Astrocyte (in vitro differentiated cells and primary cell): ENCODE data around the gene HIRA. TPM values are rescaled to one million over a fixed set of nuclear protein-coding genes. Genes with fewer than 3 reads are reported as not detected.

Experiments
- DNase-seq: peaks from one replicate; pipeline ENCODE4 v3.0.0-alpha.2; 2010; ENCODE audit warnings: low read depth
- FAIRE-seq: peaks from 2 replicates; lab custom pipeline; 2011; peaks lifted over from hg19 to GRCh38; lab: Jason Lieb, UNC
- H2AFZ ChIP-seq: 2 replicates; pipeline ENCODE4 v1.6.0; 2012; ENCODE audit warnings: low read depth, low read length, inconsistent platforms
- H3K27ac ChIP-seq: 2 replicates; pipeline ENCODE4 v1.5.1; 2011; ENCODE audit warnings: low read depth, low read length, inconsistent platforms
- H3K27me3 ChIP-seq: 2 replicates; pipeline ENCODE4 v1.6.0; 2011; ENCODE audit warnings: low read length, inconsistent platforms; ENCODE audit not compliant: insufficient read depth
- H3K36me3 ChIP-seq: 2 replicates; pipeline ENCODE4 v1.5.1; 2011; ENCODE audit warnings: low read length, inconsistent platforms; ENCODE audit not compliant: insufficient read depth
- H3K4me1 ChIP-seq: 2 replicates; pipeline ENCODE4 v1.5.1; 2011; ENCODE audit warnings: low read length, inconsistent platforms; ENCODE audit not compliant: insufficient read depth
- H3K4me2 ChIP-seq: 2 replicates; pipeline ENCODE4 v1.6.0; 2012; ENCODE audit warnings: low read length, inconsistent platforms
- H3K4me3 ChIP-seq: 2 replicates; pipeline ENCODE4 v1.5.1; 2011; ENCODE audit warnings: low read depth, mild to moderate bottlenecking, low read length, inconsistent platforms; ENCODE audit not compliant: insufficient read depth
- H3K79me2 ChIP-seq: 2 replicates; pipeline ENCODE4 v1.6.0; 2012; ENCODE audit warnings: mild to moderate bottlenecking, low read length, inconsistent platforms; ENCODE audit not compliant: insufficient read depth
- H3K9ac ChIP-seq: 2 replicates; pipeline ENCODE4 v1.6.0; 2012; ENCODE audit warnings: mild to moderate bottlenecking, low read length, inconsistent platforms
- H3K9me3 ChIP-seq: 2 replicates; pipeline ENCODE4 v1.5.1; 2012; ENCODE audit warnings: low read depth, mild to moderate bottlenecking, low read length, inconsistent platforms; ENCODE audit not compliant: insufficient read depth
- H4K20me1 ChIP-seq: 2 replicates; pipeline ENCODE4 v1.6.0; 2012; ENCODE audit warnings: low read length, inconsistent platforms; ENCODE audit not compliant: insufficient read depth
- H3K27ac Mint-ChIP-seq: one replicate; pipeline ENCODE4 v1.8.0; 2021; ENCODE audit warnings: mild to moderate bottlenecking, mixed read lengths; ENCODE audit not compliant: unreplicated experiment
- H3K27me3 Mint-ChIP-seq: one replicate; pipeline ENCODE4 v1.8.0; 2021; ENCODE audit warnings: low read depth, mixed read lengths; ENCODE audit not compliant: unreplicated experiment
- H3K36me3 Mint-ChIP-seq: one replicate; pipeline ENCODE4 v1.8.0; 2021; ENCODE audit warnings: low read depth, mixed read lengths; ENCODE audit not compliant: unreplicated experiment
- H3K4me1 Mint-ChIP-seq: one replicate; pipeline ENCODE4 v1.8.0; 2021; ENCODE audit warnings: low read depth, mixed read lengths; ENCODE audit not compliant: unreplicated experiment
- H3K4me3 Mint-ChIP-seq: one replicate; pipeline ENCODE4 v1.8.0; 2021; ENCODE audit warnings: mild to moderate bottlenecking, moderate library complexity, mixed read lengths; ENCODE audit not compliant: unreplicated experiment
- H3K9me3 Mint-ChIP-seq: one replicate; pipeline ENCODE4 v1.8.0; 2021; ENCODE audit warnings: mild to moderate bottlenecking, mixed read lengths; ENCODE audit not compliant: unreplicated experiment
- CTCF ChIP-seq: IDR thresholded peaks from 2 replicates; pipeline ENCODE4 v1.5.1; 2011; ENCODE audit warnings: low read depth, mild to moderate bottlenecking, inconsistent platforms, low read length, moderate library complexity; ENCODE audit not compliant: insufficient read depth
- EZH2 ChIP-seq: IDR thresholded peaks from 2 replicates; pipeline ENCODE4 v1.6.1; 2012; ENCODE audit warnings: mild to moderate bottlenecking, low read length, inconsistent platforms; ENCODE audit not compliant: insufficient read depth
- total RNA-seq: library from RNA; stranded (reverse); gene quantifications from 2 replicates; pipeline ENCODE4 v1.2.1, GENCODE V29; 2021

HIRA gene
- total RNA-seq, 1 donor from 2014 or later = 31.1 TPM

- Mint-ChIP-seq H3K27me3 (no peaks in the 10 kb centered on the region), H3K27ac (no peak overlapping the region), H3K36me3 (peaks cover 30% of the 10 kb centered on the region), H3K4me3 (no peak overlapping the region), H3K4me1 (no peaks in the 10 kb centered on the region), H3K9me3 (no peaks in the 10 kb centered on the region)
- Histone ChIP-seq H3K27ac (no peak overlapping the region), H3K79me2 (no peaks in the 10 kb centered on the region), H3K27me3 (no peaks in the 10 kb centered on the region), H3K9ac (no peak overlapping the region), H3K4me2 (no peak overlapping the region), H3K36me3 (peaks cover 47% of the 10 kb centered on the region), H2AFZ (no peak overlapping the region), H3K4me1 (no peaks in the 10 kb centered on the region), H4K20me1 (peaks cover 3% of the 10 kb centered on the region), H3K4me3 (no peak overlapping the region), H3K9me3 (no peaks in the 10 kb centered on the region)
- no peak for FAIRE-seq
- no peak for DNase-seq
- TF ChIP-seq EZH2 = no peak
Observed at GRCh38 chr22:19361501-19362103, 69.9 kb downstream of the HIRA start.

DNA sequence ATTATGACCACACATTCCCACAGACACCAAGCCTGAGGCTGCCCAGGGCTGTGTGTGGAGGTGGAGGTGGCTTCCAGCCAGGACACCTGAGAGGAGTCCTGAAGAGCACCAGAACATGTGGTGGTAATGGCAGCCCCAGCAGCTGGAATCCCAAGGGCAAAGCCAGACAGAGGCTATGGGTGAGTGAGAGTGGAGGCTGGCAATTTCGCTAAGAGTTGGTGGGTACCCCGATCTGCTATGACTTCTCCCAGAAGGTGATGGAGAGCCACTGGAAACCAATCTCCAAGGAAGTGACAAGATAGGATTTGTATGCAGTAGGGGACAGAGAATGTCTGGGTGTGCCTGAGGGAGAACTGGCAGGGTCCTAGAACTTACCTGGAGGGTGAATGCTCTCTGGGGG lies 70.7 kb downstream of the HIRA start:
- H2AFZ ChIP-seq = no peak overlapping the region
- no peaks in the 10 kb centered on the region for H3K9me3 ChIP-seq
- H4K20me1 ChIP-seq = peaks cover 3% of the 10 kb centered on the region
- no peak overlapping the region for H3K9ac ChIP-seq
- Mint-ChIP-seq H3K4me3 (no peak overlapping the region), H3K27me3 (no peaks in the 10 kb centered on the region), H3K27ac (no peak overlapping the region), H3K9me3 (no peaks in the 10 kb centered on the region), H3K4me1 (no peaks in the 10 kb centered on the region), H3K36me3 (peaks cover 27% of the 10 kb centered on the region)
- no peak overlapping the region for H3K4me3 ChIP-seq
- no peak for FAIRE-seq
- no peaks in the 10 kb centered on the region for H3K4me1 ChIP-seq
- no peak overlapping the region for H3K27ac ChIP-seq
- H3K36me3 ChIP-seq = peaks cover 43% of the 10 kb centered on the region
- DNase-seq = no peak
- H3K4me2 ChIP-seq = no peak overlapping the region
- no peaks in the 10 kb centered on the region for H3K27me3 ChIP-seq
- TF ChIP-seq CTCF (no peak), EZH2 (no peak)
- no peaks in the 10 kb centered on the region for H3K79me2 ChIP-seq

DNA sequence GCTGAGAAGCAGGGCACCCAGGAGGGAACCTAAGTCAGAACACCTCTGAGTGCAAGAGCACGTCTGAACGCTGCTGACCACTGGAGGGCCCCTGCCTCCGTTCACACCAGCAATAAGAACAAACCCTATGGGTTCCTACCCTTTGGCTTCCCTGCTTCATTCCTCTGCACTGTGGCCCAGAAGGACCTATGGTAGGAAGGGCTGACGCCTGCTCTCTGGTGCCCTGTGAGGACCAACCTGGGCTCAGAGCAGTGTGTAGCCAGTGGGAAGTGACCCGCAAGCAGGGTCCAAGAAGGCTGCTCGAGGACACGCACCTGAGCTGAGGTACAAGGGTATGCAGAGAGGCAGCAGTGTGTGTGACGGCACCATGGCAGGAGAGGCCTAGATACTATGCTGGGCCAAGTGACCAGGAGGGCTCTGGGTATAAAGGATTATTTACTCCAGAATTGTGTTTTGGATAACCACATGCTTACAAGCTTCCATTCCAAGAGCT lies 71.2 kb downstream of the HIRA start:
- Mint-ChIP-seq H3K9me3 (no peaks in the 10 kb centered on the region), H3K27ac (no peak overlapping the region), H3K36me3 (peaks cover 27% of the 10 kb centered on the region), H3K4me3 (no peak overlapping the region), H3K4me1 (no peaks in the 10 kb centered on the region), H3K27me3 (no peaks in the 10 kb centered on the region)
- H4K20me1 ChIP-seq = peaks cover 6% of the 10 kb centered on the region
- no peak overlapping the region for H3K27ac ChIP-seq
- no peak overlapping the region for H3K4me3 ChIP-seq
- H3K9ac ChIP-seq = no peak overlapping the region
- TF ChIP-seq CTCF (no peak), EZH2 (no peak)
- no peaks in the 10 kb centered on the region for H3K9me3 ChIP-seq
- H3K4me1 ChIP-seq = no peaks in the 10 kb centered on the region
- H2AFZ ChIP-seq = no peak overlapping the region
- FAIRE-seq = no peak
- H3K4me2 ChIP-seq = no peak overlapping the region
- peaks cover 46% of the 10 kb centered on the region for H3K36me3 ChIP-seq
- H3K79me2 ChIP-seq = no peaks in the 10 kb centered on the region
- H3K27me3 ChIP-seq = no peaks in the 10 kb centered on the region
- no peak for DNase-seq
